Stimulated activated CD4-positive, alpha-beta T cell treated with anti-CD3 and anti-CD28 coated beads, TNF-alpha, amount 100 ng/mL, for 1 hour (primary cell): Measurements from ENCODE around the gene PIP5KL1.

Experiments used
- DNase-seq, 3 donors: peaks; one replicate each; pipeline ENCODE4 v3.0.0-alpha.2; 2020; ENCODE audit warnings: low read depth in 3 of 3, low spot score in 1 of 3

PIP5KL1 gene

GRCh38 chr9:127930231-127931091, at the start of gene PIP5KL1:
Gene PIP5KL1 (minus strand): TSS chr9:127930777. CDS start chr9:127930752, 25 bp downstream.
- DNase-seq = peak in 2 of 3 donors; percentile 38 to 64

- DNase-seq = no peak
Measured at GRCh38 chr9:127980060-127980705, 49.6 kb upstream of the PIP5KL1 start.

GRCh38 chr9:127979333-127980059, 48.9 kb upstream of the PIP5KL1 start:
- no peak for DNase-seq

- DNase-seq = no peak
Measured at GRCh38 chr9:127979015-127979332, 48.4 kb upstream of the PIP5KL1 start.

- DNase-seq = no peak
Measured at GRCh38 chr9:127977884-127978647, 47.5 kb upstream of the PIP5KL1 start.

GRCh38 chr9:127977009-127977883, 46.7 kb upstream of the PIP5KL1 start:
- no peak for DNase-seq

GRCh38 chr9:127976498-127976897, 45.9 kb upstream of the PIP5KL1 start:
- no peak for DNase-seq

GRCh38 chr9:127975376-127976315, 45.1 kb upstream of the PIP5KL1 start:
- DNase-seq = no peak

GRCh38 chr9:127974769-127975261, 44.2 kb upstream of the PIP5KL1 start:
- DNase-seq = no peak

GRCh38 chr9:127974001-127974768, 43.6 kb upstream of the PIP5KL1 start:
- no peak for DNase-seq

GRCh38 chr9:127973169-127974000, 42.8 kb upstream of the PIP5KL1 start:
- DNase-seq = no peak

GRCh38 chr9:127972236-127972871, 41.8 kb upstream of the PIP5KL1 start:
- DNase-seq = no peak

GRCh38 chr9:127971357-127972235, 41.0 kb upstream of the PIP5KL1 start:
- DNase-seq = no peak

GRCh38 chr9:127970401-127971313, 40.1 kb upstream of the PIP5KL1 start:
- DNase-seq = peak in 2 of 3 donors; percentile 44 to 47
